ENCODE measurements around the gene ITGB4. TPM values are rescaled to one million over a fixed set of nuclear protein-coding genes. Genes with fewer than 3 reads are reported as not detected.

ITGB4 gene
- total RNA-seq, 2 experiments from 2014 or later, result 1.5 to 1.9 TPM

DNA sequence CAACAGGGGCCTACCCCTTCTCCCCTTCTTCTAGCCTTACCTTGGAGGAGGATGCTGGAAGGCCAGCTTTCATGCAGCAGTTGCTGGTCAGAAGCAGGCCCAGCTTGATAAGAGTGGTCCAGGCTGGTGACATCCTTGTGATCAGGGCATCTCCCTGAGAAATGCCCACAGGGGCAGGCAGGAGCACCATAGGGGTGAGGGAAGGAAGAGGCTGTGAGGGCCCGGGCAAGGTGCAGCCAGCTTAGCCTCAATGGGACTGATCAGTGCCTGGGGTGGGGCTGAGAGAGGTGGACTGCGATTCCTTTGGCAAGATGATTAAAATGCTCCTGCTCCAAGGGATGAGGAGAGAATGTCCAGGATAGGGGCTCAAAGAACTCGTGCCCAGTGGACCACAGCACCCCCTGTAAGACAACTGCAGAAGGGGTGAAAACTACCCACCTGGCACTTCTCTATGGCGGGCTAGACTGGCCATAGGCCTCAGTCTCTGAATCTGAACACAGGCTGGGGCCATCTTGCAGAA lies 53.3 kb downstream of the ITGB4 start:
- POLR2A ChIA-PET, result interaction anchor here (0.6 to 5.3 kb wide), 2 partner anchors 8 to 9 kb away, joined by 16 to 36 read pairs; partner anchors contain the start of gene GALK1
- CTCF ChIA-PET, result interaction anchor here (1.2 to 5.1 kb wide), 3 partner anchors 10 to 21 kb away, joined by 3 to 28 read pairs (median 14); partner anchors contain the start of gene GALK1

DNA sequence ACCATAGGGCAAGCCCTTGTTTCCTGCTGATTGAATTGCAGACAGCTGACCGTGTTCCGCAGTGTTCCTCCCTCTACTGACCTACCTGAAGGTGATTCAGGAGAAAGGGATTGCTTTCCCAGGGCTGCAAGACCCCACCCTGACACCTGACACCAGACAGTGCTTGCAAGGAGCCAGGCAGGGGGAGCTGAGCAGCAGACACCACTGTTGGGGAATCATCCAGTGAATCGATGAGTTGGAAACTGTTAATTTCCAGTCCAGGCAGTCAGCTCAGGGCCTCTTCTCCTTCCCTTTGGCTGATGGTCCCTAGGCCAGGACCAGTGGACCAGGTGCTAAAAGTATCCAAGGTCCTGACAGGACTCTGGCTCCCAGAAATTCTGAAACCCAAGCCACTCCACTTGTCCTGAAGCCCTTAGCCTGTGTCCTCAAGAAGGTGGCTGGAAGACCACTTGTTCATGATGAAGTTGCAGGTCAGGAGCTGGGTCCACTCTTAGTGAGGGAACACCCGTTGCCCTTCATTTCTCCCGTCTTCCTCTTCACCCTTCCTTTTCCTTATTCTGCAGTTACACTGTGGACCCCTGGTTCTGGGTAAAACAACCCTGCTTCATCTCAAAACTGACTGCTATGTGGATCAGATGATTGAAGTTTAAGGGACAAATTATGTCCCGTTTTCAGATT lies 53.9 kb downstream of the ITGB4 start:
- POLR2A ChIA-PET, result interaction anchor here (0.6 to 5.3 kb wide), 6 partner anchors 7 to 101 kb away, joined by 3 to 36 read pairs (median 8); partner anchors contain the start of genes GALK1 and WBP2
- CTCF ChIA-PET, result interaction anchor here (1.2 to 5.1 kb wide), 3 partner anchors 10 to 21 kb away, joined by 3 to 28 read pairs (median 14); partner anchors contain the start of gene GALK1

DNA sequence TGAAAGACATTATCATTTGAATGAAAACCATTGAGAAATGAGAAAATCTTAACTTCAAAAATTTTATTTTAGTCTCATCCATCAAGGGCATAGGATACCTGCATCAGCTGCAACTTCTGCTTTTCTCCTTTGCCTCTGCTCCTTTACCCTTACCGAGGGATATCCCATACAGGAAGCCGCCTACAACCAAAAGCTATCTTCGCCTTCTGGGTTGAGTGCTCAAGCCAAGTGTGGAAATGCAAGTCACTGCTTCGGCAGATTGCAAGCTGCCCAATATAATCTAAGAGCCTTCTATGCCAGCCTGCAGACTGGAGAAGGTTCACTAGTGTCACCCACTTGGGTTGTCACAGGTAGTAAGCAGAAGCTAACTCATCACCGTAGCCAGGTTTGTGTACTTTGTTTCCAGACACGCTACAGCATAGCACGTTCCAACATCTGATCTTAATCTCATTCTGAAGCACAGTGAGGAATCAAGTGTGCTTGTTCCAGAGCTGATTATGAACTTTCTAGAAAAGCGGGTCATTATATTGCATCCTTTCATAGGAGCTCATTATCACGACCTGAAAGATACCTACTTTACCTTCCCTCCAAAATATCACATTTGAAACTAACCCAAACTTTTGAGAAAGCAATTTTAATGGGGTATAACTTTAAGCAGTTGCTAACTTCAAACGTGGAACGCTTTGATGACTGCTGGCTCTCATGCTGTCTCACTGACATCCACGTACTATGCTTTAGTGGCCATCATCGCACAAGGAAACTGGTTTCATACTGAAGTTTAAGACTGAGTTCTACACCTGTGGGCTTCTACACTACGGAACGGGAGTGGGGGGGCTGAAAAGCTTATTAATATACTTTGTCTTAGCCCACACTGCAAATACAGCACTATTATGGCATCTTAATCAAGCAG lies 55.4 kb downstream of the ITGB4 start:
- ChIA-PET CTCF (interaction anchor here (0.6 to 5.1 kb wide), 12 partner anchors 9 to 56 kb away, joined by 3 to 28 read pairs (median 4); partner anchors contain the start of gene GALK1), POLR2A (interaction anchor here (0.7 to 5.3 kb wide), 13 partner anchors 10 to 120 kb away, joined by 3 to 36 read pairs (median 3); partner anchors contain the start of genes GALK1, UNC13D and WBP2)

DNA sequence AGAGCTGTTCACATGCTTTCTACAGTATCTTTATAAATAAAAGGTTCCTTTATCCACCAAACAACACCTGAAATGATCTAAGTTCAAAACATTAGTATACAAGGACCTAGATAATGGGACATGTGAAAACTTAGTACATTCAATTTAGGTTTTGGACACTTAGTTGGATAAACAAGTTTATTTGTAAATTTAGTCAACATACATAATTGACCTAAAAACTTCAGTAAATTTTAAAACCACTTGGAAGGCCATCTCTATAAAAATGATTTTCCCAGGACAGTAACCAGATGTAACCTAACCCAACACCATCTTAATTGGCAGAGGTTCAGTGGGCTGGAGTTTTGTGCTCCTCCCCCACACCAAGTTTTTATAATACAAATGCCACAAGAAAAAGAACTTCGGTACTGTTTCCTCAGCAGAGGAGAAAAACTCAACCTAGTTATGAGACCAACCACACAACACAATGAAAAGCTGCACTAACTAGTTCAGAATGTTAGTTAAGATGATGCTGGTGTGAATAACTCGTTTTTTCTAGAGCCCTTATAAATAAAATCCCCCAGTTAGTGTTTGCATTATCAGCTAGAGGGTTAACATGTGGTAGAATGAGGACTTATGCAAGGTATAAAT lies 56.1 kb downstream of the ITGB4 start:
- ChIA-PET CTCF (interaction anchor here (0.6 to 4.3 kb wide), 8 partner anchors 10 to 52 kb away, joined by 3 to 14 read pairs (median 4); partner anchors contain the start of gene GALK1), POLR2A (interaction anchor here (1.0 to 5.3 kb wide), 10 partner anchors 9 to 119 kb away, joined by 3 to 36 read pairs (median 4); partner anchors contain the start of genes GALK1 and WBP2)

DNA sequence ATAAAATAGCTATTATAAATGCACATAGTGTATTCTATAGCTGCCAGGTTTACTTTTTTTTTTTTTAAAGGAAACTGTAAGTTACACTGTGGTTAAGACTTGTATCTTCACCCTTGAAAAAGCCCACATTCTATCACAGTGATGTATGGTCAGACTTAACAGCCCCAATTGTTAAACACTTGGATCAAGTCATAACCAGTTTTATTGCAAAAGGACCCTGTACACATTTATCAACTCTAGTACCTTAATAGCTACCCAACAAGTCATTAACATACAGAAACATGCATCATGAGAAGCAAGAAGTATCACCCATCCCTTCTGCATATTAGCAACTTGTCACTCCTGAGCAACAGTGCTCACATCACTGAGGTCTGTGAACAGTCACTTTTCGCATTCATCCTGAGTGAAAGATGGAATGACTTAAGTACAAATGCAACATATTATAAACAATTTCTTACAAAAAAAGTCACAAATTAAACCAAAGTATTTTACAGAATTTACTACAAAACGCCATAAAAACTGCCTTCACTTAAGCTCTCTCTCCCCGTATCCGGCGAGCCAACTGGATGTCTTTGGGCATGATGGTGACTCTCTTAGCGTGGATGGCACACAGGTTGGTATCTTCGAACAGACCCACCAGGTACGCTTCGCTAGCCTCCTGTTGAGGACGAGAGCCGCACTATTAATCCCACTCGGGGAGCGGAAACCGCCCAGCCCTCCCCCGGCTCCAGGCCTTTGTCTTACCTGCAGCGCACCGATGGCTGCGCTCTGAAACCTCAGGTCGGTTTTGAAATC lies 57.0 kb downstream of the ITGB4 start:
- CTCF ChIA-PET, result interaction anchor here (0.6 to 4.3 kb wide), 5 partner anchors 11 to 67 kb away, joined by 4 to 14 read pairs (median 5); partner anchors contain the start of gene GALK1
- POLR2A ChIA-PET, result interaction anchor here (0.6 to 5.3 kb wide), 6 partner anchors 13 to 76 kb away, joined by 4 to 36 read pairs (median 4); partner anchors contain the start of gene GALK1

DNA sequence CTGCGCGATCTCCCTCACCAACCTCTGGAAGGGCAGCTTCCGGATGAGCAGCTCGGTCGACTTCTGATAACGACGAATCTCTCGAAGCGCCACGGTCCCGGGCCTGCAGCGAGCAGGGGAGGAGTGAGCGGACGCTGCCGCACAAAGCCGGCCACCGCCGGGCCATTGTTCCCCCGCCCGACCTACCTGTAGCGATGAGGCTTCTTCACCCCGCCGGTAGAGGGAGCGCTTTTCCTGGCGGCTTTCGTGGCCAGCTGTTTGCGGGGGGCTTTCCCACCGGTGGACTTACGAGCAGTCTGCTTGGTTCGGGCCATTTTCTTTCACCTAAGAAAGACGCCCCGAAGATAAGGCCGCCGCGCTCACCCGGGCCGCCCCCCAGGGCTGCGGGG lies 57.6 kb downstream of the ITGB4 start:
- ChIA-PET CTCF (interaction anchor here (0.6 to 1.6 kb wide), 3 partner anchors 13 to 66 kb away, joined by 4 to 9 read pairs (median 5); partner anchors contain the start of gene GALK1), POLR2A (interaction anchor here (0.6 to 5.3 kb wide), 4 partner anchors 14 to 76 kb away, joined by 4 to 36 read pairs (median 4); partner anchors contain the start of gene GALK1)

DNA sequence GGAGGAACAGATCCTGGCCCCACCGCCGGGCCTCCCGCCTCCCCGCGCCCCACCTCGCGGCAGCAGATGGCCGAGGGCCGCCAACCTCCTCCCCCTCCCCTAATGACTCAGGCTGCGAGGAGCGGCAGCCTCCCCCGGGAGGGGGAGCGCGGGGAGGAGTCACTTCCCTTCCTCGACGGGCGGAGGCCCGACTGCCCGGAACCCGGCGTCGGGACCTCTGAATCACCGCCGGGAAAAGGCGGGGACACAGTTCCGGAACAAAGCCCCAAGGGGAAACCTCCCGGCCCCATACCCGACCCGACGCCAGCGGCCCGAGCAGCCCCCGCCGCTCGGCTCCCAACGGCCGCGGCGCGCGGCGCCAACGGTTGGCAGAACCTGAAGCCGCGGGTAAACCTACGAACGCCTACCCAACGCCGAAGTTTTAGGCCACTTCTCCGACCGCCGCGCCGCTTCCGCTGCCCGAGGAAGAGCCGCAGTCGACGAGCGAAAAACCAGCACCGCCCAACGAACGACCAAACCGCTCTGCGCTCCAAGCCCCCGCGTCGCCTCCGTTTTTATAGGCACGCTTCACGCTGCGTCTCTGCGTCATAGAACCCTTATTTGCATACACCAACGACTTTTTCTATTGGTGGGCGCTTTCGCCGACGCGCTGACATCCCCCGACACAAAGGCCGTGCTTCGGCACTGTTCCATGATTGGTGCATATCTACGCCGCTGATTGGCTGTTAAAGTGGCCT lies 58.2 kb downstream of the ITGB4 start:
- ChIA-PET CTCF (interaction anchor here (1.0 to 1.6 kb wide), 4 partner anchors 14 to 76 kb away, joined by 3 to 9 read pairs (median 4); partner anchors contain the start of genes GALK1 and WBP2), POLR2A (interaction anchor here (0.6 to 5.3 kb wide), 13 partner anchors 14 to 1454 kb away, joined by 3 to 36 read pairs (median 4); partner anchors contain the start of genes GALK1, KIF19, TRIM65 and WBP2)

DNA sequence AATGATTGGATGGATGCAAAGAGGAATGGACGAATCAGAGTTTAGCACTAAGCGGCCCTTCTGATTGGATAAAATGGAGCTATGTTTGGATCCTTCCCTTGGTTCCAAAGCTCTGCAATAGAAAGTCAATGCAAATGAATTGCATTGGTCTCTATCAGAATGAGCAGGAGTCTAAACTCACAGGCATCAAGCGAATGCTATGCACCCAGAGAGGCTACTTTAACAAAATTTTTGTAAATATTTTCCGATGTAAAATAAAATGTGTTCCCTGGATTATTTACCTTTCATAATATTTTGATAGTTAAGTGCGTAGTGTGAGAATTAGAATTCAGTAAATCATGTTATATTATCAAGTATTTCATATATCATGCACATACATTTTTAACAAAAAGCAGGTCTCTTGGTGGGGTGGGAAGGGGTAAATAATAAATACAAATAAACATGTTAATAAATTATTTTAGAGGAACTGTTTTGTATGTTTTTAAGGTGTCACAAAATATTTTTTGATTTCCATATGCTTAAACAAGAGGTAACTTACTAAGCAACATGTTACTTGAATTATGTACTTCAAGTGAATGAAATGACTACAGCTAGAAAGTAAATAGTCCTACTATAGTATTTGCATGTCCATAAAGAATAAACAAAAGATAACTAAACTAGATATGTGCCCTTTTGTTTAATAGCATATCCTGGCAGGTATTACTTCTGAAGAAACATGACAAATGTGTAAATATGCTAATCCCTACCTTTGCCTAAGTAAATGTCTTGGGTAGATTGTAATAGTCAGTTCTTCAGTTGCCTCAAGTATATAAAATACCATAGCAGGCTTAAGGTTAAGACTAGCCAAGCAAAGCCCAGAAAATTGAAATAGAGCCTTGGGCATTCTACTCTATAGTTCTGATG lies 59.0 kb downstream of the ITGB4 start:
- POLR2A ChIA-PET, result interaction anchor here (0.6 to 1.1 kb wide), 10 partner anchors 15 to 1454 kb away, joined by 3 to 9 read pairs (median 4); partner anchors contain the start of genes GALK1, KIF19, TRIM65 and WBP2
- CTCF ChIA-PET, result interaction anchor here (1.0 to 1.6 kb wide), 3 partner anchors 14 to 75 kb away, joined by 3 to 9 read pairs (median 4); partner anchors contain the start of genes GALK1 and WBP2

DNA sequence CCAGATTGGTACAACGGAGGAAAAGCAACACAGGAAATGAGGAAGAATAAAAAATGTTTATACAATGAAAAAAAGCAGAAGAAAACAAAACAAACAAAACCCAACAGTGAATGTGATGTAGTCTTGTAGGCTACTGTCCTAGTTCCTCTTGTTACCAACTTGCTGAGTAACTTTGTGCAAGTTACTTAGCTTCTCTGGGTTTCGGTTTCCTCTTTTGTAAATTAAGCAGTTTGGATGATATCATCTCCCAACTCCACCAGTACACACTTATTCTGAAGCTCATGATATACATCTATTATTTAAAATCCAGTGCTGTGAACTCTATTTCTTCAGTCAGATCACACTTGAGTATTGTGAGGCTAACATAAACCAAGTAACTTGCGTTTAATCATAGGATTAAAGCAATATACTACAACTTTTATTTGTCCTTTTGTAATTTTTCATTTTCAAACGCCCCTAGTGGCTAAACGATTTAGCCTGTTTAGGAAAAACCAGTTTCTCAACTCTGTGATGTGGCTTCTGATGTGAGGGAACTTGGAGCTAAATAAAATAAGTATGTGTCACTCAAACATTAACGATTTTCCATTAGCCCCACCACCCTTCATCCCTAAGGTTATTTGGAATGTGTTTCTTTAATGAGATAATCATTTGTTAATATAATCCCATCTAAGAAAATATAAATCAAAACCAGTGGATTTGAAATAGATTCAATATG lies 62.0 kb downstream of the ITGB4 start:
- ChIA-PET POLR2A (interaction anchor here (0.6 to 1.8 kb wide), 6 partner anchors 18 to 358 kb away, joined by 3 to 7 read pairs (median 3); partner anchors contain the start of genes FOXJ1 and GALK1), CTCF (interaction anchor here (0.7 to 2.9 kb wide), 10 partner anchors 18 to 1455 kb away, joined by 3 to 14 read pairs (median 4); partner anchors contain the start of genes GALK1 and WBP2)

DNA sequence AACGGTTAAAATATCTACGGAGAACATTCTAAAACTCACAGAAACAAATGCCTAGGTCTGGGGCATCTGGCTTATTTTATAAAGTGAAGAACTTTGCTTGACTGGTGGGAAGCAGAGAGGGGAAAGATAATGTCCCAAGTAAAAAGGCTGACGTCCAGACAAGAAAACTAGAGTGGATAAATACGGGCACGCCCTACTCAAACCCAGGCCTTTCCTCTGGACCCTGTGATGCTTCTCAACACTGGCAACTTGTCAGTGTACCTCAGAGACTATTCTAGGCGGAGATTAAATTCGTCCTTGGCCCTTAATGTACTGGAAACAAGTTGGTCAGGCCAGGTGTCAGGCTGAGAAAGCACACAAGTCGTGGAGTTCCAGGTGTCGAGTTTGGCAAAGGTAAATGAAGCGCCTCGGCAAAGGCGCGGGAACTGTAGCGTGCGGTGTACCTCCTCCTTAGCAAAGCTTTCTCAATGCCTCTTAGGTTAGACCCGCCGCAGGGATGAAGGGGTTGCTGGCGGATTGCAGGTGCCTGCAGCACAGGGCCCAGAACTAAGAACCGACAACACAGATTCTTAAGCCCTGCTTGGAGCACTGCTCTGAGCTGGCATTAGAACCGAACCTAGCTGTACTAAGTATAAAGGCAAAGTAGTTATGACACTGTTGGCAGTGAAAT lies 62.7 kb downstream of the ITGB4 start:
- CTCF ChIA-PET, result interaction anchor here (0.6 to 2.9 kb wide), 10 partner anchors 19 to 373 kb away, joined by 3 to 14 read pairs (median 4); partner anchors contain the start of genes GALK1 and WBP2

DNA sequence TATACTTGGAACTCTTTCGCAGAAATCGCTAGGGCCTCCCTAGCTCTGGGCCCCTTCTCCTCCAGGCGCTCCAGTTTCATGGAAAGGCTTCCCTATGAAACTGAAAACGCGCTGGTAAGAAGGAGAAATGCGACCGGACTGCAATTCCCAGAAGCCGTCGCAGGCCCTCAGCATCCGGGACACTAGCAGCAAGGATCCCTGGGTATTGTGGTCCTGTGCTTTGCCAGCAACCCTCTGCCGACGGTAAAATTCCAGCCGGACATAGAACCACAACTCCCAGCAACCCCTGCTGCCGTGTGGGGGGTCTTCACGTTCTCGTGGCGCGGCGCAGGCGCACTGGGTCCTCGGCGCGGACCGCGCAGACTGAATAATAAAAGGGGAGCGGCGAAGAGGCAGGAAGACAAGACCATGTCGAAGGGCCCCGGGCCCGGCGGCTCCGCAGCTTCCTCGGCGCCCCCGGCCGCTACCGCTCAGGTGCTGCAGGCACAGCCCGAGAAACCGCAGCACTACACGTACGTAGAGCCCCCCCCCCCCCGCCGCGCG lies 63.3 kb downstream of the ITGB4 start, which contains the start of gene UNK:
UNK (plus strand) TSS at position 334 of the 543 bp plus-strand sequence; CDS start at position 409, 75 bp downstream.
- CTCF ChIA-PET, result interaction anchor here (0.6 to 2.9 kb wide), 6 partner anchors 20 to 374 kb away, joined by 3 to 14 read pairs (median 4); partner anchors contain the start of gene GALK1
- POLR2A ChIA-PET, result interaction anchor here (0.6 to 1.8 kb wide), 6 partner anchors 19 to 112 kb away, joined by 3 to 11 read pairs (median 6); partner anchors contain the start of genes GALK1 and ITGB4

More for the DNA sequence above, 62.7 kb downstream of the ITGB4 start:
- POLR2A ChIA-PET, result interaction anchor here (0.6 to 1.8 kb wide), 7 partner anchors 19 to 112 kb away, joined by 3 to 11 read pairs (median 5); partner anchors contain the start of genes GALK1 and ITGB4

DNA sequence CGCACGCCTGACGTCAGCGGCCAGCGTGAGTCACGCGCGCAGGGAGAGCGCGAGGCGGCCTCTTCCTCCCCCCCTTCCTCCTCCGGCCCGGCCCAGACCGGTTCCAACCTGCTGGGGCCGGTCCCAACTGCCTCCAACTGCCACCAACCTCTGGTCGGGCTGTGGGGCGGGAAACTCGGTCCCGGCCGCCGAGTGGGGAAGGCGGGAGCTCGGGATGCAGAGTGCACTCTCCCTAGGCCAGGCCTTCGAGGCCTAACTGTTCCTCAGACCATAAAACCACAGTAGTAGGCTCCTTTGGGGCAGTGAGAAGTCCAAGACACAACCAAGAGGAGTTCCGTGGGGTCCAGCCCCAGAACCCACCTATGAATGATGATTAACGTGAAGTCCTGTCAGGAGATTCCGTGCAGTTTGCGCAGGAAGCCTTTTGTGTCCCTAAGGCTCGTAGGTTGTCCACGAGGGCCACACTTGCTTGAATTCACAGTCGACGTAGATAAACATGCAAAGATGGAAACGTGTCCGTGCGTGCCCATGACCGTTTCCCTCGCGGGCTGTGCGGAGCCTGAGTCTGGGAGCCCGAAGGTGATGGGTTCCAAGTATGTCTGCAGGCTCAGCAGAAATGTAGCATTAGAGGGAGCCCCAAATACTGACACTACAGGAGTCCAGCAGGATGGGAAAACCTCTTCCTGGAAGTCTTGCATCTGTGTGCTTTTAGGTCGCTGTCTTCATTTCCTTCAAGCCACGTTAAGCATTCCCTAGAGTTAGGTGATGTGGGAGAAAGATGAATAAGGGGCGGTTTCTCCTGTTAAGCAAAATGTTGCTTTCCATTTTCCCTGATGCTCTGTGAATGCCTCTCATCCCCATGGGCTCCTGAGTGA lies 64.0 kb downstream of the ITGB4 start:
- ChIA-PET POLR2A (interaction anchor here (0.6 to 2.1 kb wide), 9 partner anchors 9 to 111 kb away, joined by 3 to 12 read pairs (median 5); partner anchors contain the start of genes ITGB4 and TRIM65), CTCF (interaction anchor here (0.8 to 2.9 kb wide), 10 partner anchors 8 to 152 kb away, joined by 3 to 14 read pairs (median 3); partner anchors contain the start of genes GALK1 and SMIM5)

Data from activated CD8-positive, alpha-beta memory T cell treated with anti-CD3 and anti-CD28 coated beads for 36 hours (primary cell).